ENCODE data around the gene MISP3. TPM values are rescaled to one million over a fixed set of nuclear protein-coding genes. Genes with fewer than 3 reads are reported as not detected.

MISP3 gene
- total and polyA plus RNA-seq, 2 of the 8 experiments (the other 6 are each of a cell fraction or from before 2014, with no cell fraction given): 0.74 to 1.4 TPM

DNA sequence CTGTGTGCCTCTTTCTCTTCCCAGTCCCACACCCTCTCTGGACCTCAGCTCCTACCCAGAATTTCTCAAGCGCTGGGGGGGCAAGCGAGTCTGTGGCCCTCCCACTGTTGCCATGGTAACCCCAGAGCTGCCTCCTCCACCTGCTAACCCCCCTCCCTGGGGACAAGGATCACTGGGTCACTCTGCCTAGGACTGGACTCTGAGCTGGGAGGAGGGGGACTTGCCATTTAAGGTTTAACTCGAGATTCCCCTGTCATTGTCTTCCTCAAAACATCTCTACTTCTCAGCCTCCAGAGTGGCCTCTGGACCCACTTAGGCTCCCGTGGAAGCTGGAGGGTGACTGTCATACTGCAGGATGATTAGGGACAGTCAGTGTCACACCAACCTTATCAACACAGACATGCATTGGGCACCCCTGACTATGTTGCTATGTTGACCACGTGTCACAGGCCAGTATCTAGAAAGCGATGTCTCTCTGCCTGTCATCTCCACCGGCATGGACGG, 12.9 kb upstream of the MISP3 start:
- 73% methylated on average over 8 of the region's 8 CpGs; no CpG with 5 or more reads in 1 of the 2 experiments for WGBS, 2 experiments (ENCODE audit: extremely low coverage in 1 of 2, insufficient coverage in 1 of 2, insufficient read length in 1 of 2, insufficient replicate concordance in 2 of 2, low coverage in 1 of 2, low lambda C conversion rate in 2 of 2, missing lambda C conversion rate in 1 of 2)
- H3K36me3 ChIP-seq (ENCODE audit: control insufficient read depth in 2 of 4, insufficient read depth in 4 of 4, low read length in 3 of 4): no peaks in the 10 kb centered on the region
- no peak overlapping the region for H3K14ac ChIP-seq (ENCODE audit: insufficient read length)
- no peak overlapping the region for H4K91ac ChIP-seq (replicated peaks; ENCODE audit: insufficient read length, low read length)
- H3K4ac ChIP-seq (replicated peaks; ENCODE audit: insufficient read length, low read depth, low read length): no peak overlapping the region
- H3K27me3 ChIP-seq (replicated peaks in 1 of 4; ENCODE audit: control insufficient read depth in 3 of 4, extremely low read depth in 1 of 4, insufficient read depth in 3 of 4, low read length in 3 of 4): peaks cover 5 to 19% (median 14%) of the 10 kb centered on the region in 4 experiments
- no peak overlapping the region for H3K56ac ChIP-seq (replicated peaks; ENCODE audit: insufficient read length, low read depth, low read length)
- H3K18ac ChIP-seq (ENCODE audit: extremely low read depth, low read length): no peak overlapping the region
- no peak for FAIRE-seq
- no peak overlapping the region for H2BK5ac ChIP-seq (ENCODE audit: low read depth, low read length)
- peaks cover 0 to 2% of the 10 kb centered on the region in 2 experiments for H4K20me1 ChIP-seq (replicated peaks in 1 of 2; ENCODE audit: control insufficient read depth in 1 of 2, insufficient read depth in 2 of 2, low read length in 2 of 2)
- no peak overlapping the region for H2BK120ac ChIP-seq (replicated peaks; ENCODE audit: low read depth, low read length)
- no peaks in the 10 kb centered on the region for H3K9me3 ChIP-seq (ENCODE audit: insufficient read depth in 2 of 2, low read depth in 1 of 2, low read length in 1 of 2)
- peaks cover 12% of the 10 kb centered on the region; the same call in 1 of the 2 replicates for H3K23me2 ChIP-seq (ENCODE audit: low read depth, low read length)
- no peak overlapping the region for H3K27ac ChIP-seq (ENCODE audit: low read depth, low read length)
- no peak overlapping the region for H2BK15ac ChIP-seq (ENCODE audit: low read length)
- TF ChIP-seq SIN3A (conservative IDR thresholded peaks at IDR 0.05 in 1 of 2, IDR thresholded peaks at IDR 0.05 in 1 of 2; ENCODE audit: low read depth in 1 of 2, low read length in 2 of 2) (no peak), HDAC2 (IDR thresholded peaks at IDR 0.05; ENCODE audit: borderline replicate concordance in 1 of 2, low read depth in 2 of 2, low read length in 2 of 2) (no peak), KDM1A (IDR thresholded peaks at IDR 0.05; ENCODE audit: borderline replicate concordance, low read length) (no peak), CBX8 (IDR thresholded peaks at IDR 0.05; ENCODE audit: borderline replicate concordance, low read depth, low read length) (no peak), BRCA1 (IDR thresholded peaks at IDR 0.05; ENCODE audit: low read depth, low read length) (no peak), KDM5A (IDR thresholded peaks at IDR 0.05; ENCODE audit: low read length) (no peak)
- TF ChIP-seq, protein P1, sequence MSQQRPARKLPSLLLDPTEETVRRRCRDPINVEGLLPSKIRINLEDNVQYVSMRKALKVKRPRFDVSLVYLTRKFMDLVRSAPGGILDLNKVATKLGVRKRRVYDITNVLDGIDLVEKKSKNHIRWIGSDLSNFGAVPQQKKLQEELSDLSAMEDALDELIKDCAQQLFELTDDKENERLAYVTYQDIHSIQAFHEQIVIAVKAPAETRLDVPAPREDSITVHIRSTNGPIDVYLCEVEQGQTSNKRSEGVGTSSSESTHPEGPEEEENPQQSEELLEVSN (IDR thresholded peaks at IDR 0.05): no peak
- H4K5ac ChIP-seq (ENCODE audit: insufficient read length, low read depth, low read length): no peak overlapping the region
- CTCF ChIA-PET (ENCODE audit: partially characterized antibody): interaction anchor here (0.6 to 7.3 kb wide), 37 partner anchors 11 to 617 kb away, joined by 3 to 103 read pairs (median 4); partner anchors contain the start of genes ASF1B, C19orf67, IL27RA and MISP3
- no peak for DNase-seq (ENCODE audit: low read depth in 1 of 2, low spot score in 2 of 2)
- H2BK20ac ChIP-seq (ENCODE audit: low read length): no peak overlapping the region; the same call in 1 of the 2 replicates
- peak overlapping the region; percentile 86; the same call in 1 of the 2 replicates for H2AK5ac ChIP-seq (ENCODE audit: low read depth, low read length)
- H3K9ac ChIP-seq (replicated peaks in 1 of 4; ENCODE audit: extremely low read depth in 1 of 4, low read depth in 3 of 4, low read length in 3 of 4): no peak overlapping the region
- no peaks in the 10 kb centered on the region for H3K79me2 ChIP-seq (ENCODE audit: control insufficient read depth in 1 of 2, insufficient read depth in 2 of 2, low read length in 2 of 2)
- H3K4me3 ChIP-seq (ENCODE audit: extremely low read depth in 1 of 4, insufficient read depth in 2 of 4, low read depth in 3 of 4, low read length in 4 of 4): no peak overlapping the region
- no peak overlapping the region for H3K23ac ChIP-seq (ENCODE audit: insufficient read length)
- no peak overlapping the region for H2BK12ac ChIP-seq (ENCODE audit: low read depth, low read length)
- POLR2A ChIA-PET (ENCODE audit: partially characterized antibody): interaction anchor here (0.6 to 0.9 kb wide), 2 partner anchors 56 to 97 kb away, joined by 3 read pairs; no protein-coding TSS in a partner anchor
- H3K79me1 ChIP-seq (ENCODE audit: low read depth, low read length): no peaks in the 10 kb centered on the region
- no peak overlapping the region for H3K4me2 ChIP-seq (ENCODE audit: insufficient read depth in 1 of 2, low read depth in 2 of 2, low read length in 2 of 2)
- H4K8ac ChIP-seq (ENCODE audit: extremely low read depth, insufficient read depth, low read length): no peak overlapping the region
- peaks cover 0 to 10% (median 3%) of the 10 kb centered on the region in 4 experiments; a peak in 4 of 7 replicates for H3K4me1 ChIP-seq (replicated peaks in 1 of 4; ENCODE audit: control insufficient read depth in 3 of 4, insufficient read depth in 4 of 4, low read length in 3 of 4)
- no peak overlapping the region for H2AFZ ChIP-seq (ENCODE audit: low read length)
